Measurements from ENCODE around the gene CCDC187.

- TF ChIP-seq, protein P1, sequence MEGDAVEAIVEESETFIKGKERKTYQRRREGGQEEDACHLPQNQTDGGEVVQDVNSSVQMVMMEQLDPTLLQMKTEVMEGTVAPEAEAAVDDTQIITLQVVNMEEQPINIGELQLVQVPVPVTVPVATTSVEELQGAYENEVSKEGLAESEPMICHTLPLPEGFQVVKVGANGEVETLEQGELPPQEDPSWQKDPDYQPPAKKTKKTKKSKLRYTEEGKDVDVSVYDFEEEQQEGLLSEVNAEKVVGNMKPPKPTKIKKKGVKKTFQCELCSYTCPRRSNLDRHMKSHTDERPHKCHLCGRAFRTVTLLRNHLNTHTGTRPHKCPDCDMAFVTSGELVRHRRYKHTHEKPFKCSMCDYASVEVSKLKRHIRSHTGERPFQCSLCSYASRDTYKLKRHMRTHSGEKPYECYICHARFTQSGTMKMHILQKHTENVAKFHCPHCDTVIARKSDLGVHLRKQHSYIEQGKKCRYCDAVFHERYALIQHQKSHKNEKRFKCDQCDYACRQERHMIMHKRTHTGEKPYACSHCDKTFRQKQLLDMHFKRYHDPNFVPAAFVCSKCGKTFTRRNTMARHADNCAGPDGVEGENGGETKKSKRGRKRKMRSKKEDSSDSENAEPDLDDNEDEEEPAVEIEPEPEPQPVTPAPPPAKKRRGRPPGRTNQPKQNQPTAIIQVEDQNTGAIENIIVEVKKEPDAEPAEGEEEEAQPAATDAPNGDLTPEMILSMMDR (conservative IDR thresholded peaks at IDR 0.05; ENCODE audit: low read depth, low read length) = no peak
- TF ChIP-seq EZH2 (IDR thresholded peaks at IDR 0.05; ENCODE audit: borderline replicate concordance, low read depth, low read length, poor library complexity, severe bottlenecking) = no peak
Measured at GRCh38 chr9:136289651-136290507, 14.0 kb downstream of the CCDC187 start.
